ENCODE measurements around the gene USP32. TPM values are rescaled to one million over a fixed set of nuclear protein-coding genes. Genes with fewer than 3 reads are reported as not detected.
A peak's percentile ranks its signal among the peaks of the same experiment; 100 is the strongest.
"Not testable (repeated sequence)": the region's sequence is repeated elsewhere in the genome, so short reads cannot be mapped to it uniquely, and the experiment has no call there.

Gene USP32
- total RNA-seq, 4 donors from 2014 or later = 56.3 to 72.0 (median 60.9) TPM

DNA sequence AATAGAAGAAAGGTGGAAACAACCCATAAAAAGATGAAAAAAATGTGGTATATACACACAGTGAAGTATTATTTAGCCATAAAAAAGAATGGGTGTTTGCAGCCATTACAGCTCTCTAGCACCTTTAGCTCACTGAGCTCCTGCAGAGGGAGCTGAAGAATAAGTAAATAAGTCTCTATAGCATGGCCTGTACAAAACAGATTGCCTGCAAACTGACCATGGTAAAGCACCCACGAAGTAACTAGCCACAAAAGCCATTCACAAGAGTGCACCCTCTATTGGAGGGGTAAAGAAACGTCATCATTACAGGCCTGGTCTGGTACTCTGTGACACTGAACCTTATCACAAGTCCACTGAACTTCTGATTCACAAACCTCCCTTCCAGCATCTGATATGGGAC lies 76.3 kb downstream of the USP32 start:
- WGBS, 2 donors = 91 to 92% methylated on average over 2 of the region's 2 CpGs
- TF ChIP-seq, protein P1, sequence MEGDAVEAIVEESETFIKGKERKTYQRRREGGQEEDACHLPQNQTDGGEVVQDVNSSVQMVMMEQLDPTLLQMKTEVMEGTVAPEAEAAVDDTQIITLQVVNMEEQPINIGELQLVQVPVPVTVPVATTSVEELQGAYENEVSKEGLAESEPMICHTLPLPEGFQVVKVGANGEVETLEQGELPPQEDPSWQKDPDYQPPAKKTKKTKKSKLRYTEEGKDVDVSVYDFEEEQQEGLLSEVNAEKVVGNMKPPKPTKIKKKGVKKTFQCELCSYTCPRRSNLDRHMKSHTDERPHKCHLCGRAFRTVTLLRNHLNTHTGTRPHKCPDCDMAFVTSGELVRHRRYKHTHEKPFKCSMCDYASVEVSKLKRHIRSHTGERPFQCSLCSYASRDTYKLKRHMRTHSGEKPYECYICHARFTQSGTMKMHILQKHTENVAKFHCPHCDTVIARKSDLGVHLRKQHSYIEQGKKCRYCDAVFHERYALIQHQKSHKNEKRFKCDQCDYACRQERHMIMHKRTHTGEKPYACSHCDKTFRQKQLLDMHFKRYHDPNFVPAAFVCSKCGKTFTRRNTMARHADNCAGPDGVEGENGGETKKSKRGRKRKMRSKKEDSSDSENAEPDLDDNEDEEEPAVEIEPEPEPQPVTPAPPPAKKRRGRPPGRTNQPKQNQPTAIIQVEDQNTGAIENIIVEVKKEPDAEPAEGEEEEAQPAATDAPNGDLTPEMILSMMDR (IDR thresholded peaks at IDR 0.05) = no peak
- no peak for TF ChIP-seq POLR2A (IDR thresholded peaks at IDR 0.05)
- intact Hi-C loops (cut with DNase I; ENCODE audit: low total_unique reads) = no loop called here
- no peak overlapping the region for H3K4me3 ChIP-seq (ENCODE audit: low read depth, poor library complexity, severe bottlenecking)
- DNase-seq (ENCODE audit: low spot score in 2 of 2) = no peak

DNA sequence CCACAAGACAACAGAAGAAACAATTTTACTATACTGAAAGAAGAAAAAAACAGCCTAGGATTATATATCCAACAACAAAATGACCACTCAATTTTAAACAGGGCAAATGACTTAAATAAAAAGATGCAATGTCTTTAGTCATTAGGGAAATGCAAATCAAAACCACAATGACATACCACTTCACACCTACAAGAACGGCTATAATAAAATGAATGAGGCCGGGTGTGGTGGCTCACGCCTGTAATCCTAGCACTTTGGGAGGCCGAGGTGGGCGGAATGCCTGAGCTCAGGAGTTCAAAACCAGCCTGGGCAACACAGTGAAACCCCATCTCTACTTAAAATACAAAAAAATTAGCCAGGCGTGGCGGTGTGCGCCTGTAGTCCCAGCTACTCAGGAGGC lies 77.0 kb downstream of the USP32 start:
- intact Hi-C loops (cut with DNase I; ENCODE audit: low total_unique reads); DNase-seq (ENCODE audit: low spot score in 2 of 2); H3K4me3 ChIP-seq (ENCODE audit: low read depth, poor library complexity, severe bottlenecking): not testable (repeated sequence)
- WGBS, 2 donors = 86 to 94% methylated on average over 8 of the region's 8 CpGs

DNA sequence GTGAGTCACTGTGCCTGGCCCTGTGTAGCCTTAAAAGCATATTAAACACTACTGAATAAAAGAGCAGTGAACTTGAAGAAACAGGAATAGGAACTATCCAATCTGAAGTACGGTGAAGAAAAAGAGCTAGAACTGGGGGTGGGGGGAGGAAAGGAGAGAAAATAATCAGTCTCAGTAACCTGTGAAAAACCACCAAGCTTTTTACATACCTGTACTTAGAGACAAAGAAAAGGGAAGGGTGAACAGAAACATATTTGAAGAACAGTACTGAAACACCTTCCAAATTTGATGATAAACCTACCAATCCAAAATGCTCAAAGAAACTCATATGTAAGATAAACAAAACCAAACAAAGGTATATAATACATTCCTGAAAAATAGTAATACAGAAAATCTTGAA lies 77.5 kb downstream of the USP32 start:
- no peak for DNase-seq (ENCODE audit: low spot score in 2 of 2)
- intact Hi-C loops (cut with DNase I; ENCODE audit: low total_unique reads) = no loop called here
- TF ChIP-seq, protein P1 (IDR thresholded peaks at IDR 0.05) = no peak
- TF ChIP-seq POLR2A (IDR thresholded peaks at IDR 0.05) = no peak
- no peak overlapping the region for H3K4me3 ChIP-seq (ENCODE audit: low read depth, poor library complexity, severe bottlenecking)
- WGBS, 2 donors = 87 to 91% methylated on average over 1 of the region's 1 CpG

DNA sequence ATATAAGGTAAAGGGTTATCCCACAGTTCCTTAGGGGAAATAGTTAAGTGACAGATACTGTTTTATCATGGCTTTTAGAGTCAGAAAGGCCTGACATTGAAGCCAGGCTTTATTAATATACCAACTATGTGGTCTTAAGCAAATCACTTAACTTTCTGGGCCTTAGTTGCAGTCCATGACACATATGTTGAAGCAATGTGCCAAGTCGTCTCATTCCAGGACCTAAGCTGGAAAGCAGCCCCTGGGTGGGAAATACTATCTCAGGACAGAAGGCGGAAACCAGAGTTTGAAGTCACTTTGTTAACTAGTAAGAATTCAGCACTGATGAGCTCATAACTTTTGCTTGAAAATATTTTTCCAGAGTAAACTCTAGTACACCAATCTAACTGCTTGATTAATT lies 80.0 kb downstream of the USP32 start:
- intact Hi-C loops (cut with DNase I; ENCODE audit: low total_unique reads) = no loop called here
- peak in 1 of 2 donors; percentile 32 for DNase-seq (ENCODE audit: low spot score in 2 of 2)
- TF ChIP-seq, protein P1 (IDR thresholded peaks at IDR 0.05) = no peak
- no peak for TF ChIP-seq POLR2A (IDR thresholded peaks at IDR 0.05)
- 71 to 79% methylated on average over 2 of the region's 2 CpGs for WGBS, 2 donors
- H3K4me3 ChIP-seq (ENCODE audit: low read depth, poor library complexity, severe bottlenecking) = no peak overlapping the region

DNA sequence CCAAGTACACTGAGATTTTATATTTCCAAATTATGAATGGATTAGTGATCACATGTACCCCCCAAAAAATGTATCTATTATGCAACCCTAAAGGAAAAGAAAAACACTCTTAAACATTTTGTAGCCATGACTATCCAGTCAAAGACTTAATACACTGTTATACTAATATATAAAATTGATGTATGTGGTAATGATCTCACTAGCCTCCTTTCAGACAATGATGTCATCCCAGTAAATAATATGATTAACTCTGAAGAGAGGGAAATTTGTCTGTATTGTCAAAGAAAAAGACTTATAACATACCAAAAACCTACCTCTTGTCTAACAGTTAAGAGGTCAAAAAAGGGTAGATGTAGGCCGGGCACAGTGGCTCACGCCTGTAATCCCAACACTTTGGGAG lies 80.7 kb downstream of the USP32 start:
- no peak overlapping the region for H3K4me3 ChIP-seq (ENCODE audit: low read depth, poor library complexity, severe bottlenecking)
- no peak for DNase-seq (ENCODE audit: low spot score in 2 of 2)
- intact Hi-C loops (cut with DNase I; ENCODE audit: low total_unique reads) = no loop called here
- TF ChIP-seq, protein P1 (IDR thresholded peaks at IDR 0.05) = no peak
- 97 to 100% methylated on average over 2 of the region's 2 CpGs for WGBS, 2 donors

DNA sequence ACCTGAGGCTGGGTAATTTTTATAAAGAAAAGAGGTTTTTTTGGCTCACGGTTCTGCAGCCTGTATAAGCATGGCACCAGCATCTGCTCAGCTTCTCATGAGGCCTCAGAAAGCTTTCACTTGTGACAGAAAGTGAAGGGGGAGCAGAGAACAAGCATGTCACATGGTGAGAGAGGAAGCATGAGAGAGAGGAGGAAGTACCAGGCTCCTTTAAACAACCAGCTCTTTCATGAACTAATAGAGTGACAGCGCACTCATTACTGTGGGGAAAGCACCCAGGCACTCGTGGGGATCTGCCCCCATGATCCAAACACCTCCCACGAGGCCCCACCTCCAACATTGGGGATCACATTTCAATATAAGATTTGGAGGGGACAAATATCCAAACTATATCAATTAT lies 86.8 kb downstream of the USP32 start:
- intact Hi-C loops (cut with DNase I; ENCODE audit: low total_unique reads) = no loop called here
- no peak overlapping the region for H3K4me3 ChIP-seq (ENCODE audit: low read depth, poor library complexity, severe bottlenecking)
- no peak for DNase-seq (ENCODE audit: low spot score in 2 of 2)
- TF ChIP-seq, protein P1 (IDR thresholded peaks at IDR 0.05) = no peak
- no peak for TF ChIP-seq POLR2A (IDR thresholded peaks at IDR 0.05)
- 53 to 57% methylated on average over 4 of the region's 4 CpGs for WGBS, 2 donors
